KBM-7 (cell line): ENCODE data around the gene TEX29.

Experiments
- DNase-seq: peaks from one replicate; pipeline ENCODE4 v3.0.0-alpha.2; 2015
- in situ Hi-C: fragments of 300-500 bp; cut with MboI; formaldehyde crosslinking; loops from 2 replicates; pipeline ENCODE4 v1.14.3; 2020; ENCODE audit warnings: low sequenced_read_pairs, low pct_unique_long_range_greater_than_20kb, mixed read lengths

The TEX29 gene

GRCh38 chr13:111384441-111385182, 64.2 kb downstream of the TEX29 start:
- DNase-seq, result no peak
- in situ Hi-C loops, result no loop called here

- DNase-seq, result no peak
- in situ Hi-C loops, result no loop called here
These were observed 64.9 kb downstream of the TEX29 start for GRCh38 chr13:111385183-111385857.

GRCh38 chr13:111387026-111387871, 66.8 kb downstream of the TEX29 start:
- DNase-seq, result no peak
- in situ Hi-C loops, result no loop called here

GRCh38 chr13:111387945-111388600, 67.6 kb downstream of the TEX29 start:
- no peak for DNase-seq
- in situ Hi-C loops, result no loop called here

GRCh38 chr13:111388851-111389500, 68.5 kb downstream of the TEX29 start:
- no peak for DNase-seq
- in situ Hi-C loops, result no loop called here

GRCh38 chr13:111389621-111390521, 69.4 kb downstream of the TEX29 start:
- DNase-seq, result no peak
- in situ Hi-C loops, result no loop called here

- in situ Hi-C loops, result no loop called here
- no peak for DNase-seq
These were observed 70.3 kb downstream of the TEX29 start for GRCh38 chr13:111390522-111391270.

- DNase-seq, result no peak
- in situ Hi-C loops, result no loop called here
These were observed 72.0 kb downstream of the TEX29 start for GRCh38 chr13:111392486-111392885.

- no peak for DNase-seq
- in situ Hi-C loops, result no loop called here
These were observed 72.9 kb downstream of the TEX29 start for GRCh38 chr13:111393221-111393790.
